Measurements from ENCODE around the gene STXBP3.

GRCh38 chr1:108719656-108720435 is 26.6 kb upstream of the STXBP3 start:
- TF ChIP-seq CTCF (IDR thresholded peaks at IDR 0.05) (no peak), POLR2A (IDR thresholded peaks at IDR 0.05) (no peak)

All from uterus (tissue), 2 donors.